SK-N-MC (cell line): ENCODE data around the gene ZNF490.

ENCODE experiments used
- EZH2 ChIP-seq: fragments of 200-600 bp; sonication (generic); IDR thresholded peaks from one replicate; pipeline ENCODE4 v1.6.1; 2017; ENCODE audit warnings: antibody characterized with exemption
- POLR2AphosphoS5 ChIP-seq: IDR thresholded peaks from 2 replicates; pipeline ENCODE4 v1.6.1; 2012; ENCODE audit warnings: mild to moderate bottlenecking, low read depth, low read length, borderline replicate concordance

- TF ChIP-seq EZH2 (no peak), POLR2AphosphoS5 (no peak)
These were observed 39.3 kb upstream of the ZNF490 start for GRCh38 chr19:12649941-12650340.
